Uterus (tissue), 2 donors: ENCODE measurements around the gene ZNF579.

Source experiments
- CTCF ChIP-seq, 4 experiments: fragments of 200-600 bp in 2 of 4; fragments of 450-650 bp in 2 of 4; sonication (generic) in 2 of 4; IDR thresholded peaks; one replicate each; pipeline ENCODE4 v1.5.1; 2016 to 2019; ENCODE audit warnings: antibody characterized with exemption in 4 of 4, mild to moderate bottlenecking in 2 of 4, moderate library complexity in 1 of 4
- POLR2A ChIP-seq, 2 donors: fragments of 450-650 bp; IDR thresholded peaks; one replicate each; pipeline ENCODE4 v1.6.1; 2016; ENCODE audit warnings: antibody characterized with exemption in 2 of 2, mild to moderate bottlenecking in 1 of 2, moderate library complexity in 1 of 2

- TF ChIP-seq CTCF (IDR thresholded peaks at IDR 0.05) (no peak), POLR2A (IDR thresholded peaks at IDR 0.05) (no peak)
Observed at GRCh38 chr19:55552620-55553019, 28.0 kb downstream of the ZNF579 start.
